ENCODE data around the gene ZNF579. TPM values are rescaled to one million over a fixed set of nuclear protein-coding genes. Genes with fewer than 3 reads are reported as not detected.

ZNF579 gene
- total and polyA plus RNA-seq, 2 of the 13 experiments (the other 11 are each of a cell fraction or from before 2014, with no cell fraction given), result 2.1 to 2.9 TPM

- TF ChIP-seq ZBTB49 (CRISPR knock-in tag; IDR thresholded peaks at IDR 0.05; ENCODE audit: borderline replicate concordance), result no peak
- no peak for TF ChIP-seq ZFAT (CRISPR knock-in tag; conservative IDR thresholded peaks at IDR 0.05)
- no peak for TF ChIP-seq ZNF562 (CRISPR knock-in tag; IDR thresholded peaks at IDR 0.05; ENCODE audit: borderline replicate concordance)
- no peak for TF ChIP-seq ZSCAN29 (CRISPR knock-in tag; conservative IDR thresholded peaks at IDR 0.05)
- no peak for TF ChIP-seq ISX (CRISPR knock-in tag; conservative IDR thresholded peaks at IDR 0.05)
- TF ChIP-seq MAFG (CRISPR knock-in tag; IDR thresholded peaks at IDR 0.05), result no peak
- 0 out of 2 replicates have a peak, but pooled peaks have one; percentile 41 for TF ChIP-seq NCOA2 (CRISPR knock-in tag; IDR thresholded peaks at IDR 0.05)
- no peak for TF ChIP-seq CREM (IDR thresholded peaks at IDR 0.05)
- no peak for TF ChIP-seq CREM (CRISPR knock-in tag; IDR thresholded peaks at IDR 0.05)
- TF ChIP-seq BCL3 (CRISPR knock-in tag; IDR thresholded peaks at IDR 0.05), result 0 out of 2 replicates have a peak, but pooled peaks have one; percentile 44
- TF ChIP-seq SOX13 (IDR thresholded peaks at IDR 0.05), result no peak
- TF ChIP-seq SOX13 (CRISPR knock-in tag; conservative IDR thresholded peaks at IDR 0.05 in 1 of 2, IDR thresholded peaks at IDR 0.05 in 1 of 2), result 0 out of 4 replicates have a peak, but pooled peaks of 1 of the 2 experiments have one; percentile 13
- 0 out of 2 replicates have a peak, but pooled peaks have one; percentile 18 for TF ChIP-seq PHF8 (CRISPR knock-in tag; IDR thresholded peaks at IDR 0.05)
- no peak for TF ChIP-seq CCAR2 (optimal IDR thresholded peaks at IDR 0.05; ENCODE audit: low read depth, low read length)
- TF ChIP-seq NR2F6 (IDR thresholded peaks at IDR 0.05), result 0 out of 2 replicates have a peak, but pooled peaks have one; percentile 22
- peak; percentile 63 for TF ChIP-seq NR2F6 (CRISPR knock-in tag; IDR thresholded peaks at IDR 0.05)
- TF ChIP-seq THRA (CRISPR knock-in tag; IDR thresholded peaks at IDR 0.05; ENCODE audit: borderline replicate concordance), result no peak
- no peak for TF ChIP-seq ZBTB33 (CRISPR knock-in tag; IDR thresholded peaks at IDR 0.05)
- TF ChIP-seq HOXA3 (CRISPR knock-in tag; IDR thresholded peaks at IDR 0.05), result peak; percentile 26; the same call in 1 of the 2 replicates
Measured at GRCh38 chr19:55554741-55555152, 25.9 kb downstream of the ZNF579 start (continued).
